Upper lobe of left lung (tissue), 6 donors: ENCODE measurements around the gene KCNT1. TPM values are rescaled to one million over a fixed set of nuclear protein-coding genes. Genes with fewer than 3 reads are reported as not detected.

Experiments
- ATAC-seq, 2 donors: fragments of 200-7000 bp; cut with Tn5 transposase; one replicate each; pipeline ENCODE4 v1.9.1; 2022; ENCODE audit warnings: mild to moderate bottlenecking in 2 of 2, moderate library complexity in 2 of 2; ENCODE audit not compliant: low FRiP score in 2 of 2
- DNase-seq, 2 donors: peaks; one replicate each; pipeline ENCODE4 v3.0.0-alpha.2; 2019 to 2020
- H3K27ac ChIP-seq, 4 donors: fragments of 200-600 bp; sonication (generic); one replicate each; pipeline ENCODE4 v1.5.1; 2016 to 2019
- H3K27me3 ChIP-seq, 4 donors: fragments of 200-600 bp; sonication (generic); one replicate each; pipeline ENCODE4 v1.5.1; 2017 to 2019
- H3K36me3 ChIP-seq, 4 donors: fragments of 200-600 bp; sonication (generic); one replicate each; pipeline ENCODE4 v1.5.1; 2016 to 2019
- H3K4me1 ChIP-seq, 4 donors: fragments of 200-600 bp; sonication (generic); one replicate each; pipeline ENCODE4 v1.5.1; 2018 to 2019
- H3K4me3 ChIP-seq, 4 donors: fragments of 200-600 bp; sonication (generic); one replicate each; pipeline ENCODE4 v1.5.1; 2017 to 2019; ENCODE audit warnings: mild to moderate bottlenecking in 2 of 4, moderate library complexity in 1 of 4
- H3K9me3 ChIP-seq, 4 donors: fragments of 200-600 bp; sonication (generic); one replicate each; pipeline ENCODE4 v1.5.1; 2018 to 2019
- CTCF ChIP-seq, 6 experiments: fragments of 450-650 bp in 4 of 6; fragments of 200-600 bp in 2 of 6; sonication (generic) in 2 of 6; IDR thresholded peaks; one replicate each; pipeline ENCODE4 v1.5.1; 2016 to 2019; ENCODE audit warnings: antibody characterized with exemption in 6 of 6
- EP300 ChIP-seq, 4 donors: sonication (generic); formaldehyde crosslinking; IDR thresholded peaks; one replicate each; pipeline ENCODE4 v1.5.1; 2017; ENCODE audit warnings: antibody characterized with exemption in 4 of 4, control low read depth in 2 of 4
- POLR2A ChIP-seq, 4 donors: fragments of 450-650 bp; IDR thresholded peaks; one replicate each; pipeline ENCODE4 v1.5.1; 2016 to 2017; ENCODE audit warnings: antibody characterized with exemption in 4 of 4, mild to moderate bottlenecking in 2 of 4
- POLR2AphosphoS5 ChIP-seq, 2 donors: sonication (generic); formaldehyde crosslinking; IDR thresholded peaks; one replicate each; pipeline ENCODE4 v1.5.1; 2017; ENCODE audit warnings: antibody characterized with exemption in 2 of 2
- WGBS, 2 donors: methylation state at CpG; one replicate each; pipeline ENCODE4 v1.1.5; 2017 to 2018; 5-methylcytosine and 5-hydroxymethylcytosine counted together
- total RNA-seq, 6 donors: library from RNA; depleted of rRNA in 4 of 6; stranded (reverse); fragments of >200 nt in 4 of 6; gene quantifications; one replicate each; pipeline versions ENCODE4 v1.1.0 to v1.2.1, GENCODE V29; 2016 to 2021
- donor health status: DM: no; HTN: no; CAD: no; lungs with moderate emphysema.
- donor health status: DM: no; HTN: yes; CAD: no; lungs with severe emphysema.

KCNT1 gene
- total RNA-seq, 6 donors from 2014 or later: 0.11 to 1.0 (median 0.31) TPM; not detected in 2

DNA sequence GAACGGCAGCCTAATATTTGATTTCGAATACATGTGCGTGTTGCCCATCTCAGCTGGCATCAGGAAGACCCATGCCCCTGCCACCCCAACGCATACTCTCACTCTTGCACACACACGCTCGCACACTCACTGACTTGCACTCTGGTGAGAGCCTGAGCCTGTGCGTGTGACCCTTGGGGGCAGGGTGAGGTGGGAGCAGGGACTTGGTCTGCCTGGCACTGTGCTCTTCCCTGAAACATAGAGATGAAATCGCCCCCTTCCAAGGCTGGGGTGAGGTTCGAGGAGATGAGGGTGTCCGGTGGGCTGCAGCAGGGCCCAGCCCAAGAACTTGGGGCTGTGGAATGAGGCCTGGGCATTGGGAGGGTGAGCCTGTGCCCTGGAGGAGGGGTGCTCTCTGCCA lies 37.7 kb upstream of the KCNT1 start:
- H3K4me1 ChIP-seq: no peaks in the 10 kb centered on the region
- no peak overlapping the region for H3K27ac ChIP-seq
- ATAC-seq: no peak
- TF ChIP-seq CTCF (IDR thresholded peaks at IDR 0.05): no peak
- TF ChIP-seq POLR2AphosphoS5 (IDR thresholded peaks at IDR 0.05): no peak
- TF ChIP-seq POLR2A (IDR thresholded peaks at IDR 0.05): no peak
- 80 to 84% methylated on average over 10 of the region's 10 CpGs for WGBS, 2 donors
- peak in 1 of 2 donors; percentile 24 for DNase-seq
- H3K4me3 ChIP-seq: no peak overlapping the region
- no peaks in the 10 kb centered on the region for H3K27me3 ChIP-seq
- no peaks in the 10 kb centered on the region for H3K36me3 ChIP-seq
- H3K9me3 ChIP-seq: peaks cover 0 to 10% (median 0%) of the 10 kb centered on the region in 4 donors

DNA sequence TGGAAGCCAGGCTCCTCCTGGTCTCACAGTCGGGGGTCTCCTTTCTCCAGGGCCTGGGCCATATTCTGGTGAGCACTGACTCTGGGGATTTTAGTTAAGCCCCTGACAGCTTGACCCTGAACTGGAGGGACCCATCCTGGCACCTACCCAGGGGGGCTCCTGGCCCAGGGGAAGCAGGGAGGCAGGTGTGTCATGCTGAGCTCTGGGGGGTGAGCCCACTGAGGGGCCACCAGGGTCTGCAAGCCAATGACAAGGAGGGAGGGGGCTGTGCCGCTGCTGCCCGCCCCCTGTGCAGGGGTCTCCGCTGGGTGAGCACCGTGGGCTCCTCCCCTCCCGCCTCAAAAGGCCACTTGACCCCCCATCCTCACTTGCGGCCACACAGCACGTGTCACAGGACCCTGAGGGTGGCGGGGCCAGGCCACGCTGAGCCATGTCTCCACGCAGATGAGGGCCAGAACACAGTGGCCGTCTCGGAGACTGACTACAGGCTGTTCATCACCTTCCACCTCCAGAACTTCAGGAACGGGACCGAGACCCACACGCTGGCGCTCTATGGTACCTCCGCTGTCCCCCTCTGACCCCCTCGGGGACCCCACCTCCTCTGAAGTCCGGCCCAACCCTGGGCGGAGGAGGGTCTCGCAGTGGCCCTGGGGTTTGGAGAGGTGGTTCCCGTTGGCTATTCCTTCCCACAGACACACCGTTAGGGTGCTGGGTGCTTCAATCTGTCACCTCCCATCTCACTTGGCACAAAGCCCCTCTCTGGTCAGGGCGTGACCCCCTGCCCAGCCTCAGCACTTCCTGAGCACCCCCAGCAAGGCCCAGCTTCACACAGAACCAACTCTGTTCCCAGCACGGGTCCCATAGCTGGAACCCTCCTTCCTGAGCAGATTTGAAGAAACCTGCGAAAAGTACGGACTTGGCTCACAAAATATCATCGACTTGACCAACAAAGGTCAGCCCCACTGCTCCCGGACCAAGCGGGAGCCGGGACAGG lies 36.9 kb upstream of the KCNT1 start:
- Histone ChIP-seq H3K4me3 (no peak overlapping the region), H3K9me3 (peaks cover 0 to 12% (median 0%) of the 10 kb centered on the region in 4 donors), H3K27ac (no peak overlapping the region), H3K36me3 (no peaks in the 10 kb centered on the region), H3K4me1 (no peaks in the 10 kb centered on the region), H3K27me3 (no peaks in the 10 kb centered on the region)
- 76 to 79% methylated on average over 22 to 29 of the region's 32 CpGs for WGBS, 2 donors
- DNase-seq (peak in 1 of 2 donors; percentile 54), ATAC-seq (no peak)
- TF ChIP-seq POLR2AphosphoS5 (IDR thresholded peaks at IDR 0.05): no peak
- TF ChIP-seq EP300 (IDR thresholded peaks at IDR 0.05): no peak
- TF ChIP-seq CTCF (IDR thresholded peaks at IDR 0.05): no peak
- no peak for TF ChIP-seq POLR2A (IDR thresholded peaks at IDR 0.05)

- ATAC-seq: no peak
- peak in 1 of 2 donors; percentile 60 for DNase-seq
- Histone ChIP-seq H3K4me1 (no peaks in the 10 kb centered on the region), H3K27me3 (no peaks in the 10 kb centered on the region), H3K36me3 (no peaks in the 10 kb centered on the region), H3K9me3 (peaks cover 0 to 12% (median 0%) of the 10 kb centered on the region in 4 donors), H3K4me3 (no peak overlapping the region), H3K27ac (no peak overlapping the region)
- WGBS, 2 donors: 71% methylated on average over 11 of the region's 12 CpGs; no CpG with 5 or more reads in 1 of the 2 donors
- TF ChIP-seq CTCF (IDR thresholded peaks at IDR 0.05) (no peak), POLR2A (IDR thresholded peaks at IDR 0.05) (no peak), POLR2AphosphoS5 (IDR thresholded peaks at IDR 0.05) (no peak), EP300 (IDR thresholded peaks at IDR 0.05) (no peak)
Observed at GRCh38 chr9:135665795-135666189, 36.2 kb upstream of the KCNT1 start.

DNA sequence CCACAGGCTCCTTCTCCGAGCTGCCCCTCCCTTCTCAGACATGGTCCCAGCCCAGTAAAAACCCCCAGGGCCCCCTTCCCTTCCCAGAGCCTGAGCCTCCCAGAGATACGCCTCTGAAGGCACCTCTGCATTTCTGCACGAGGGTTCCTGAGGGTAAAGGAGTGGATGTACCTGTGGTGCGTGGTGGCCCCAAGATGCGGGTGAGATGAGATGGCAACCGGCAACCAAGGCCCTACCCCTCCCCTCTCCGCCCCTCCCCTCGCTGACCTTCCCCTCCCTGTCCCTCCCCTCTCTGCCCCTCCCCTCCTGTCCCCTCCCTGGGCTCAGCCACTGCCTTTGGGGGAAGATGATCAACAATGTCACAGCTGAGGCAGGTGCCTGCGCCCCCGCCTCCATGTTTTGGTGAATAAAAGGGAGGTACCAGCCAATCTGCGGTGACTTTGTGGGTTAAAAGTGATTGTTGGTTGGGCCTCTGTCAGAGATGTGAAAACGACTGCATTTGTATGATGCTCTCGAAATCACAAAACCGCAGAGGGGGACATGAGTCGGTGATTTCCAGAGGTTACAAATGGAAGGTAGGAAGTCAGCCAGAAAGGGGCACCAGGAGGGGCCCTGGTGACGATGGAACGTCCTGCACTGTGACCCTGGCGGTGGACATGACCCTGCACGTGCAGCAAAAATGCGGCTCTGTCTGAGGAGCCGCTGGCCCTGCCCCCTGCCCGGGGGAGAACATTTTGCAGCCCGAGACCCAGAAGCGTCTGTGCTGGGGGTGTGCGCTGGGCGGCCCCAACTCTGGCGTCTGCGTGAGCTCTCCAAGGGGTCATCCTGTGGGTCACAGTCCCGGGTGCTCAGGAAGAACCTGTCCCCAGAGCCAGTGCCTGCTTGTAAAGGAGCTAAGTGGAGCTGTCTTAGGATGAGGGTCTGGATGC lies 35.2 kb upstream of the KCNT1 start:
- H3K36me3 ChIP-seq: no peaks in the 10 kb centered on the region
- no peak for TF ChIP-seq CTCF (IDR thresholded peaks at IDR 0.05)
- TF ChIP-seq EP300 (IDR thresholded peaks at IDR 0.05): no peak
- no peak for TF ChIP-seq POLR2A (IDR thresholded peaks at IDR 0.05)
- TF ChIP-seq POLR2AphosphoS5 (IDR thresholded peaks at IDR 0.05): no peak
- no peak overlapping the region for H3K4me3 ChIP-seq
- H3K4me1 ChIP-seq: no peaks in the 10 kb centered on the region
- H3K27me3 ChIP-seq: no peaks in the 10 kb centered on the region
- DNase-seq (peak in 1 of 2 donors; percentile 61), ATAC-seq (no peak)
- H3K9me3 ChIP-seq: peaks cover 0 to 12% (median 0%) of the 10 kb centered on the region in 4 donors
- WGBS, 2 donors: 60 to 66% methylated on average over 13 of the region's 29 CpGs
- no peak overlapping the region for H3K27ac ChIP-seq
